SK-N-SH treated with all-trans-retinoic acid at 6 μM for 48 hours (cell line): ENCODE results near the gene NRXN3.

Experiments used
- ARNTL ChIP-seq: fragments of 450-650 bp; formaldehyde crosslinking; IDR thresholded peaks from 2 replicates; pipeline ENCODE4 v1.5.0; 2020; ENCODE audit warnings: low read depth, mild to moderate bottlenecking, moderate library complexity, borderline replicate concordance
- BACH2 ChIP-seq: fragments of 250-450 bp; sonication (Bioruptor Pico); IDR thresholded peaks from 2 replicates; pipeline ENCODE4 v1.9.0; 2021; ENCODE audit warnings: mild to moderate bottlenecking, borderline replicate concordance
- GLIS3 ChIP-seq: fragments of 250-450 bp; sonication (Bioruptor Pico); IDR thresholded peaks from 2 replicates; pipeline ENCODE4 v1.5.0; 2020; ENCODE audit warnings: mild to moderate bottlenecking, moderate library complexity
- OSR1 ChIP-seq: fragments of 250-450 bp; sonication (Bioruptor Pico); IDR thresholded peaks from 2 replicates; pipeline ENCODE4 v1.8.0; 2022; ENCODE audit warnings: moderate library complexity, mild to moderate bottlenecking, inconsistent platforms
- PPARA ChIP-seq: fragments of 250-450 bp; sonication (Bioruptor Pico); IDR thresholded peaks from 2 replicates; pipeline ENCODE4 v1.5.0; 2020; ENCODE audit warnings: mild to moderate bottlenecking, borderline replicate concordance
- RARB ChIP-seq: fragments of 250-450 bp; sonication (Bioruptor Pico); IDR thresholded peaks from 2 replicates; pipeline ENCODE4 v1.8.0; 2021; ENCODE audit warnings: mild to moderate bottlenecking, moderate library complexity
- TCF4 ChIP-seq: fragments of 250-450 bp; sonication (Bioruptor Pico); IDR thresholded peaks from 2 replicates; pipeline ENCODE4 v1.8.0; 2021; ENCODE audit warnings: mild to moderate bottlenecking, moderate library complexity, borderline replicate concordance
- ZC3H10 ChIP-seq: fragments of 250-450 bp; sonication (Bioruptor Pico); IDR thresholded peaks from 2 replicates; pipeline ENCODE4 v1.5.1; 2021; ENCODE audit warnings: mild to moderate bottlenecking, moderate library complexity
- ZFP30 ChIP-seq: fragments of 450-650 bp; formaldehyde crosslinking; IDR thresholded peaks from 2 replicates; pipeline ENCODE4 v1.5.0; 2022; ENCODE audit warnings: mild to moderate bottlenecking, moderate library complexity
- ZNF565 ChIP-seq: fragments of 450-650 bp; formaldehyde crosslinking; conservative IDR thresholded peaks from 2 replicates; pipeline ENCODE4 v1.5.0; 2020; ENCODE audit warnings: low read depth, mild to moderate bottlenecking, moderate library complexity
- TF ChIP-seq, protein P1 (sequence below): fragments of 250-450 bp; sonication (Bioruptor Pico); IDR thresholded peaks from 2 replicates; pipeline ENCODE4 v1.8.0; 2020; ENCODE audit warnings: mild to moderate bottlenecking, moderate library complexity, borderline replicate concordance
- TF ChIP-seq, protein P2 (sequence below): fragments of 250-450 bp; sonication (Bioruptor Pico); IDR thresholded peaks from 2 replicates; pipeline ENCODE4 v1.5.1; 2020; ENCODE audit warnings: low read depth, mild to moderate bottlenecking, moderate library complexity
- TF ChIP-seq, protein P3 (sequence below): fragments of 250-450 bp; sonication (Bioruptor Pico); IDR thresholded peaks from 2 replicates; pipeline ENCODE4 v1.8.0; 2021; ENCODE audit warnings: low read depth, mild to moderate bottlenecking, moderate library complexity, borderline replicate concordance
- TF ChIP-seq, protein P4 (sequence below): fragments of 250-450 bp; sonication (Bioruptor Pico); IDR thresholded peaks from 2 replicates; pipeline ENCODE4 v1.5.0; 2020; ENCODE audit warnings: mild to moderate bottlenecking, moderate library complexity

DNA sequence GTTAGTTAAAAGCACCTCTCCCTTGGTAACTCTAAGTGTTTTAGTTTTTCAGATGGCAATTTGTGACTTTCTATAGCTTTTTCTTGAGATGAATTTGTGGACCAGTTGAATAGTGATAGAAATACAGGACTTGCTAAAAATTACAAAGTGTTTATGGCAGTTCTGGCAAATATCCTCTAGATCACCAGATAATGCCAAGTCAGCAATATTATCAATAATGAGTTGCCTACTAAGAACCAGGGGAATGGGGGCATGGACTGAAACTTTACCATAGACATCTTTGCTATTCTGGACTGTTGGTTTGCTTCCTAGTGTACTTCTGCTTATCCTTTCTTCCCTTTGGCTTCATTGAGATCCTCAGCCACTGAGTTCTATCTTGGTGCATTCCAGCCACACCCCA, 1456.9 kb downstream of the NRXN3 start:
- TF ChIP-seq ARNTL (CRISPR knock-in tag) (no peak), PPARA (CRISPR knock-in tag) (no peak), RARB (CRISPR knock-in tag) (no peak), ZNF565 (no peak), BACH2 (no peak), ZC3H10 (no peak), ZFP30 (no peak), OSR1 (CRISPR knock-in tag) (no peak), GLIS3 (no peak), TCF4 (CRISPR knock-in tag) (no peak)
- TF ChIP-seq, protein P1, sequence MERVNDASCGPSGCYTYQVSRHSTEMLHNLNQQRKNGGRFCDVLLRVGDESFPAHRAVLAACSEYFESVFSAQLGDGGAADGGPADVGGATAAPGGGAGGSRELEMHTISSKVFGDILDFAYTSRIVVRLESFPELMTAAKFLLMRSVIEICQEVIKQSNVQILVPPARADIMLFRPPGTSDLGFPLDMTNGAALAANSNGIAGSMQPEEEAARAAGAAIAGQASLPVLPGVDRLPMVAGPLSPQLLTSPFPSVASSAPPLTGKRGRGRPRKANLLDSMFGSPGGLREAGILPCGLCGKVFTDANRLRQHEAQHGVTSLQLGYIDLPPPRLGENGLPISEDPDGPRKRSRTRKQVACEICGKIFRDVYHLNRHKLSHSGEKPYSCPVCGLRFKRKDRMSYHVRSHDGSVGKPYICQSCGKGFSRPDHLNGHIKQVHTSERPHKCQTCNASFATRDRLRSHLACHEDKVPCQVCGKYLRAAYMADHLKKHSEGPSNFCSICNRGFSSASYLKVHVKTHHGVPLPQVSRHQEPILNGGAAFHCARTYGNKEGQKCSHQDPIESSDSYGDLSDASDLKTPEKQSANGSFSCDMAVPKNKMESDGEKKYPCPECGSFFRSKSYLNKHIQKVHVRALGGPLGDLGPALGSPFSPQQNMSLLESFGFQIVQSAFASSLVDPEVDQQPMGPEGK (CRISPR knock-in tag): no peak
- TF ChIP-seq, protein P2, sequence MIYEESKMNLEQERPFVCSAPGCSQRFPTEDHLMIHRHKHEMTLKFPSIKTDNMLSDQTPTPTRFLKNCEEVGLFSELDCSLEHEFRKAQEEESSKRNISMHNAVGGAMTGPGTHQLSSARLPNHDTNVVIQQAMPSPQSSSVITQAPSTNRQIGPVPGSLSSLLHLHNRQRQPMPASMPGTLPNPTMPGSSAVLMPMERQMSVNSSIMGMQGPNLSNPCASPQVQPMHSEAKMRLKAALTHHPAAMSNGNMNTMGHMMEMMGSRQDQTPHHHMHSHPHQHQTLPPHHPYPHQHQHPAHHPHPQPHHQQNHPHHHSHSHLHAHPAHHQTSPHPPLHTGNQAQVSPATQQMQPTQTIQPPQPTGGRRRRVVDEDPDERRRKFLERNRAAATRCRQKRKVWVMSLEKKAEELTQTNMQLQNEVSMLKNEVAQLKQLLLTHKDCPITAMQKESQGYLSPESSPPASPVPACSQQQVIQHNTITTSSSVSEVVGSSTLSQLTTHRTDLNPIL: no peak
- TF ChIP-seq, protein P3, sequence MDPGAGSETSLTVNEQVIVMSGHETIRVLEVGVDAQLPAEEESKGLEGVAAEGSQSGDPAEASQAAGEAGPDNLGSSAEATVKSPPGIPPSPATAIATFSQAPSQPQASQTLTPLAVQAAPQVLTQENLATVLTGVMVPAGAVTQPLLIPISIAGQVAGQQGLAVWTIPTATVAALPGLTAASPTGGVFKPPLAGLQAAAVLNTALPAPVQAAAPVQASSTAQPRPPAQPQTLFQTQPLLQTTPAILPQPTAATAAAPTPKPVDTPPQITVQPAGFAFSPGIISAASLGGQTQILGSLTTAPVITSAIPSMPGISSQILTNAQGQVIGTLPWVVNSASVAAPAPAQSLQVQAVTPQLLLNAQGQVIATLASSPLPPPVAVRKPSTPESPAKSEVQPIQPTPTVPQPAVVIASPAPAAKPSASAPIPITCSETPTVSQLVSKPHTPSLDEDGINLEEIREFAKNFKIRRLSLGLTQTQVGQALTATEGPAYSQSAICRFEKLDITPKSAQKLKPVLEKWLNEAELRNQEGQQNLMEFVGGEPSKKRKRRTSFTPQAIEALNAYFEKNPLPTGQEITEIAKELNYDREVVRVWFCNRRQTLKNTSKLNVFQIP (CRISPR knock-in tag): no peak
- TF ChIP-seq, protein P4, sequence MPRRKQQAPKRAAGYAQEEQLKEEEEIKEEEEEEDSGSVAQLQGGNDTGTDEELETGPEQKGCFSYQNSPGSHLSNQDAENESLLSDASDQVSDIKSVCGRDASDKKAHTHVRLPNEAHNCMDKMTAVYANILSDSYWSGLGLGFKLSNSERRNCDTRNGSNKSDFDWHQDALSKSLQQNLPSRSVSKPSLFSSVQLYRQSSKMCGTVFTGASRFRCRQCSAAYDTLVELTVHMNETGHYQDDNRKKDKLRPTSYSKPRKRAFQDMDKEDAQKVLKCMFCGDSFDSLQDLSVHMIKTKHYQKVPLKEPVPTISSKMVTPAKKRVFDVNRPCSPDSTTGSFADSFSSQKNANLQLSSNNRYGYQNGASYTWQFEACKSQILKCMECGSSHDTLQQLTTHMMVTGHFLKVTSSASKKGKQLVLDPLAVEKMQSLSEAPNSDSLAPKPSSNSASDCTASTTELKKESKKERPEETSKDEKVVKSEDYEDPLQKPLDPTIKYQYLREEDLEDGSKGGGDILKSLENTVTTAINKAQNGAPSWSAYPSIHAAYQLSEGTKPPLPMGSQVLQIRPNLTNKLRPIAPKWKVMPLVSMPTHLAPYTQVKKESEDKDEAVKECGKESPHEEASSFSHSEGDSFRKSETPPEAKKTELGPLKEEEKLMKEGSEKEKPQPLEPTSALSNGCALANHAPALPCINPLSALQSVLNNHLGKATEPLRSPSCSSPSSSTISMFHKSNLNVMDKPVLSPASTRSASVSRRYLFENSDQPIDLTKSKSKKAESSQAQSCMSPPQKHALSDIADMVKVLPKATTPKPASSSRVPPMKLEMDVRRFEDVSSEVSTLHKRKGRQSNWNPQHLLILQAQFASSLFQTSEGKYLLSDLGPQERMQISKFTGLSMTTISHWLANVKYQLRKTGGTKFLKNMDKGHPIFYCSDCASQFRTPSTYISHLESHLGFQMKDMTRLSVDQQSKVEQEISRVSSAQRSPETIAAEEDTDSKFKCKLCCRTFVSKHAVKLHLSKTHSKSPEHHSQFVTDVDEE (CRISPR knock-in tag): no peak
